Uterus (tissue), 4 donors: ENCODE results near the gene BCR. TPM values are rescaled to one million over a fixed set of nuclear protein-coding genes. Genes with fewer than 3 reads are reported as not detected.

ENCODE experiments used
- DNase-seq, 2 donors: peaks; one replicate each; pipeline ENCODE4 v3.0.0-alpha.2; 2019 to 2020
- H3K27ac ChIP-seq, 2 donors: fragments of 200-600 bp; sonication (generic); 1 replicate in 1 of 2; 2 replicates in 1 of 2; pipeline ENCODE4 v1.5.1; 2016 to 2018
- H3K27me3 ChIP-seq, 2 donors: fragments of 200-600 bp; sonication (generic); one replicate each; pipeline ENCODE4 v1.5.1; 2018 to 2019; ENCODE audit warnings: control low read depth in 1 of 2
- H3K36me3 ChIP-seq, 2 donors: fragments of 200-600 bp; sonication (generic); one replicate each; pipeline ENCODE4 v1.5.1; 2019; ENCODE audit warnings: control low read depth in 1 of 2
- H3K4me1 ChIP-seq, 2 donors: fragments of 200-600 bp; sonication (generic); one replicate each; pipeline ENCODE4 v1.5.1; 2018 to 2019; ENCODE audit warnings: control low read depth in 1 of 2
- H3K4me3 ChIP-seq, 2 donors: fragments of 200-600 bp; sonication (generic); 1 replicate in 1 of 2; 2 replicates in 1 of 2; pipeline ENCODE4 v1.5.1; 2018 to 2019; ENCODE audit warnings: mild to moderate bottlenecking in 1 of 2
- H3K9me3 ChIP-seq, 2 donors: fragments of 200-600 bp; sonication (generic); one replicate each; pipeline ENCODE4 v1.5.1; 2019; ENCODE audit warnings: control low read depth in 1 of 2
- CTCF ChIP-seq, 4 experiments: fragments of 200-600 bp in 2 of 4; fragments of 450-650 bp in 2 of 4; sonication (generic) in 2 of 4; IDR thresholded peaks; one replicate each; pipeline ENCODE4 v1.5.1; 2016 to 2019; ENCODE audit warnings: antibody characterized with exemption in 4 of 4, mild to moderate bottlenecking in 2 of 4, moderate library complexity in 1 of 4
- POLR2A ChIP-seq, 2 donors: fragments of 450-650 bp; IDR thresholded peaks; one replicate each; pipeline ENCODE4 v1.6.1; 2016; ENCODE audit warnings: antibody characterized with exemption in 2 of 2, mild to moderate bottlenecking in 1 of 2, moderate library complexity in 1 of 2
- intact Hi-C: fragments of 100-400 bp; cut with DNase I; formaldehyde crosslinking; loops from one replicate; pipeline ENCODE4 v1.15.1; 2023; ENCODE audit warnings: low total_unique reads
- total RNA-seq, 4 donors: library from RNA; depleted of rRNA in 3 of 4; stranded (reverse); fragments of >200 nt in 3 of 4; gene quantifications; one replicate each; pipeline versions ENCODE4 v1.1.0 to v1.2.4, GENCODE V29; 2014 to 2023
- donor health status: DM: yes; HTN: yes; CAD: no.

The BCR gene
- total RNA-seq, 4 donors from 2014 or later, result 10.6 to 93.3 (median 28.3) TPM

- TF ChIP-seq POLR2A (IDR thresholded peaks at IDR 0.05) (no peak), CTCF (IDR thresholded peaks at IDR 0.05) (no peak)
- Histone ChIP-seq H3K36me3 (no peaks in the 10 kb centered on the region), H3K27ac (no peak overlapping the region), H3K27me3 (no peaks in the 10 kb centered on the region), H3K4me3 (no peak overlapping the region), H3K4me1 (no peaks in the 10 kb centered on the region), H3K9me3 (no peaks in the 10 kb centered on the region)
- DNase-seq, result no peak
- intact Hi-C loops, result loop anchor here (10.0 kb wide), 1 partner anchor 228 kb away; no protein-coding TSS in a partner anchor
Observed at GRCh38 chr22:23166841-23167616, 13.3 kb upstream of the BCR start.

GRCh38 chr22:23168391-23169042 is 11.8 kb upstream of the BCR start:
- H3K9me3 ChIP-seq, result no peaks in the 10 kb centered on the region
- no peak for DNase-seq
- H3K27ac ChIP-seq, result no peak overlapping the region
- no peaks in the 10 kb centered on the region for H3K36me3 ChIP-seq
- intact Hi-C loops, result loop anchor here (10.0 kb wide), 1 partner anchor 226 kb away; no protein-coding TSS in a partner anchor
- H3K4me3 ChIP-seq, result no peak overlapping the region
- no peaks in the 10 kb centered on the region for H3K4me1 ChIP-seq
- H3K27me3 ChIP-seq, result no peaks in the 10 kb centered on the region
- TF ChIP-seq CTCF (IDR thresholded peaks at IDR 0.05) (no peak), POLR2A (IDR thresholded peaks at IDR 0.05) (no peak)

GRCh38 chr22:23169043-23169406 is 11.3 kb upstream of the BCR start:
- no peak for DNase-seq
- no peak overlapping the region for H3K27ac ChIP-seq
- no peak overlapping the region for H3K4me3 ChIP-seq
- H3K27me3 ChIP-seq, result no peaks in the 10 kb centered on the region
- no peaks in the 10 kb centered on the region for H3K36me3 ChIP-seq
- H3K4me1 ChIP-seq, result no peaks in the 10 kb centered on the region
- intact Hi-C loops, result loop anchor here (10.0 kb wide), 1 partner anchor 226 kb away; no protein-coding TSS in a partner anchor
- TF ChIP-seq POLR2A (IDR thresholded peaks at IDR 0.05) (no peak), CTCF (IDR thresholded peaks at IDR 0.05) (no peak)
- no peaks in the 10 kb centered on the region for H3K9me3 ChIP-seq

- no peak for DNase-seq
- H3K27ac ChIP-seq, result no peak overlapping the region
- intact Hi-C loops, result no loop called here
- H3K4me3 ChIP-seq, result no peak overlapping the region
- no peaks in the 10 kb centered on the region for H3K36me3 ChIP-seq
- H3K9me3 ChIP-seq, result no peaks in the 10 kb centered on the region
- no peaks in the 10 kb centered on the region for H3K27me3 ChIP-seq
- TF ChIP-seq CTCF (IDR thresholded peaks at IDR 0.05), result no peak
- TF ChIP-seq POLR2A (IDR thresholded peaks at IDR 0.05), result no peak
- H3K4me1 ChIP-seq, result peaks cover 0 to 16% of the 10 kb centered on the region in 2 donors
Observed at GRCh38 chr22:23175817-23176644, 4.3 kb upstream of the BCR start.
